Spinal cord (tissue), 10 donors: Measurements from ENCODE around the gene NBPF11. TPM values are rescaled to one million over a fixed set of nuclear protein-coding genes. Genes with fewer than 3 reads are reported as not detected.
"Not testable (repeated sequence)": the region's sequence is repeated elsewhere in the genome, so short reads cannot be mapped to it uniquely, and the experiment has no call there.

Experiments used
- DNase-seq, 6 donors: peaks; one replicate each; pipeline versions ENCODE4 v3.0.0 to v3.0.0-alpha.2; 2013 to 2015; ENCODE audit warnings: low spot score in 6 of 6, low read depth in 4 of 6
- H3K27ac ChIP-seq: one replicate; pipeline ENCODE4 v1.5.1; 2013; ENCODE audit warnings: low read depth, low read length, control low read depth
- H3K27me3 ChIP-seq: one replicate; pipeline ENCODE4 v1.6.1; 2013; ENCODE audit warnings: low read length; ENCODE audit not compliant: control insufficient read depth, insufficient read depth
- H3K36me3 ChIP-seq: one replicate; pipeline ENCODE4 v1.6.1; 2013; ENCODE audit warnings: low read length; ENCODE audit not compliant: control insufficient read depth, insufficient read depth
- H3K4me1 ChIP-seq: one replicate; pipeline ENCODE4 v1.6.1; 2013; ENCODE audit warnings: low read length; ENCODE audit not compliant: control insufficient read depth, insufficient read depth
- H3K4me3 ChIP-seq: one replicate; pipeline ENCODE4 v1.5.1; 2013; ENCODE audit warnings: low read depth, low read length, control low read depth
- H3K9me3 ChIP-seq: one replicate; pipeline ENCODE4 v1.6.1; 2013; ENCODE audit warnings: low read length; ENCODE audit not compliant: control insufficient read depth, insufficient read depth
- WGBS: methylation state at CpG from one replicate; pipeline ENCODE4 v1.1.5; 2013; ENCODE audit warnings: missing lambda C conversion rate; ENCODE audit not compliant: insufficient coverage; 5-methylcytosine and 5-hydroxymethylcytosine counted together
- polyA plus RNA-seq, 2 donors: library from polyadenylated mRNA; unstranded; fragments of 120-200 nt; gene quantifications; one replicate each; pipeline ENCODE4 v1.2.1, GENCODE V29; 2013; ENCODE audit not compliant: insufficient read length in 2 of 2
- total RNA-seq, 2 donors: library from RNA; depleted of rRNA in 1 of 2; stranded (reverse); fragments of 120-200 nt in 1 of 2; fragments of >200 nt in 1 of 2; gene quantifications; one replicate each; pipeline versions ENCODE4 v1.2.3 to v1.2.4, GENCODE V29; 2013 to 2014
- donor health status: healthy.

NBPF11 gene
- total and polyA plus RNA-seq, 4 donors = 7.6 to 22.7 (median 16.9) TPM

- not testable (repeated sequence) for H3K27ac ChIP-seq, H3K27me3 ChIP-seq, DNase-seq, H3K9me3 ChIP-seq, H3K4me1 ChIP-seq
- Histone ChIP-seq H3K4me3 (peak overlapping the region; percentile 59), H3K36me3 (peaks cover 11% of the 10 kb centered on the region)
- 23% methylated on average over 5 of the region's 13 CpGs for WGBS
These were observed 1.1 kb downstream of the NBPF11 start for GRCh38 chr1:148150945-148151344.

- DNase-seq, H3K27ac ChIP-seq, H3K4me3 ChIP-seq, H3K9me3 ChIP-seq, H3K27me3 ChIP-seq, H3K4me1 ChIP-seq: not testable (repeated sequence)
- peaks cover 11% of the 10 kb centered on the region for H3K36me3 ChIP-seq
- WGBS = no CpG with 5 or more reads among the region's 6 CpGs
These were observed 2.1 kb downstream of the NBPF11 start for GRCh38 chr1:148150014-148150413.

- not testable (repeated sequence) for H3K4me1 ChIP-seq, H3K9me3 ChIP-seq, H3K27me3 ChIP-seq, H3K27ac ChIP-seq, H3K4me3 ChIP-seq, DNase-seq
- peaks cover 11% of the 10 kb centered on the region for H3K36me3 ChIP-seq
- WGBS = 87% methylated on average over 18 of the region's 72 CpGs
These were observed 2.8 kb downstream of the NBPF11 start for GRCh38 chr1:148149050-148149815.

GRCh38 chr1:148147052-148147838 lies 4.8 kb downstream of the NBPF11 start:
- H3K9me3 ChIP-seq, H3K4me1 ChIP-seq, H3K4me3 ChIP-seq, H3K27ac ChIP-seq, DNase-seq, H3K27me3 ChIP-seq: not testable (repeated sequence)
- 88% methylated on average over 15 of the region's 28 CpGs for WGBS
- H3K36me3 ChIP-seq = peaks cover 11% of the 10 kb centered on the region

- H3K4me1 ChIP-seq, H3K9me3 ChIP-seq, H3K27ac ChIP-seq, H3K27me3 ChIP-seq, DNase-seq, H3K4me3 ChIP-seq: not testable (repeated sequence)
- H3K36me3 ChIP-seq = peaks cover 13% of the 10 kb centered on the region
- 67% methylated on average over 24 of the region's 66 CpGs for whole genome bisulfite sequencing
These were observed 5.7 kb downstream of the NBPF11 start for GRCh38 chr1:148146191-148146997.

GRCh38 chr1:148143223-148143622 lies 8.9 kb downstream of the NBPF11 start:
- not testable (repeated sequence) for DNase-seq, H3K4me3 ChIP-seq, H3K27me3 ChIP-seq, H3K36me3 ChIP-seq, H3K4me1 ChIP-seq, H3K9me3 ChIP-seq, H3K27ac ChIP-seq
- WGBS = no CpG with 5 or more reads among the region's 6 CpGs

GRCh38 chr1:148141936-148142335 lies 10.1 kb downstream of the NBPF11 start:
- not testable (repeated sequence) for H3K4me3 ChIP-seq, H3K36me3 ChIP-seq, H3K4me1 ChIP-seq, DNase-seq, H3K27me3 ChIP-seq, H3K9me3 ChIP-seq, H3K27ac ChIP-seq
- no CpG with 5 or more reads among the region's 1 CpG for WGBS

GRCh38 chr1:148138606-148139005 lies 13.5 kb downstream of the NBPF11 start:
- not testable (repeated sequence) for H3K36me3 ChIP-seq, H3K27ac ChIP-seq, H3K27me3 ChIP-seq, H3K4me3 ChIP-seq, H3K9me3 ChIP-seq, DNase-seq, H3K4me1 ChIP-seq
- WGBS = no CpG with 5 or more reads among the region's 2 CpGs

- 100% methylated on average over 2 of the region's 5 CpGs for WGBS
- H3K4me1 ChIP-seq, H3K27me3 ChIP-seq, H3K27ac ChIP-seq, H3K9me3 ChIP-seq, H3K36me3 ChIP-seq, DNase-seq, H3K4me3 ChIP-seq: not testable (repeated sequence)
These were observed 29.7 kb downstream of the NBPF11 start for GRCh38 chr1:148122341-148122740.
